Heart left ventricle (tissue), 16 donors: ENCODE results near the gene JAKMIP1. TPM values are rescaled to one million over a fixed set of nuclear protein-coding genes. Genes with fewer than 3 reads are reported as not detected.

ENCODE experiments used
- ATAC-seq, 4 donors: fragments of 200-7000 bp; cut with Tn5 transposase; one replicate each; pipeline ENCODE4 v1.9.1; 2020 to 2022; ENCODE audit warnings: moderate library complexity in 4 of 4, mild to moderate bottlenecking in 3 of 4, moderate number of reproducible peaks in 1 of 4
- DNase-seq, 5 donors: peaks; one replicate each; pipeline ENCODE4 v3.0.0-alpha.2; 2020
- H3K27ac ChIP-seq, 12 donors: fragments of 200-600 bp; sonication (generic) in 4 of 12; one replicate each; pipeline versions ENCODE4 v1.5.0 to v1.8.0; 2016 to 2022; ENCODE audit warnings: mild to moderate bottlenecking in 2 of 12
- H3K27me3 ChIP-seq, 9 donors: fragments of 200-600 bp; sonication (generic) in 2 of 9; one replicate each; pipeline versions ENCODE4 v1.5.1 to v1.8.0; 2016 to 2022; ENCODE audit warnings: mild to moderate bottlenecking in 3 of 9
- H3K36me3 ChIP-seq, 9 donors: fragments of 200-600 bp; sonication (generic) in 2 of 9; one replicate each; pipeline versions ENCODE4 v1.5.0 to v1.8.0; 2018 to 2022; ENCODE audit warnings: mild to moderate bottlenecking in 2 of 9
- H3K4me1 ChIP-seq, 12 donors: fragments of 200-600 bp; sonication (generic) in 4 of 12; one replicate each; pipeline versions ENCODE4 v1.5.0 to v1.8.0; 2016 to 2022; ENCODE audit warnings: mild to moderate bottlenecking in 3 of 12
- H3K4me3 ChIP-seq, 12 donors: fragments of 200-600 bp; sonication (generic) in 4 of 12; one replicate each; pipeline versions ENCODE4 v1.5.0 to v1.8.0; 2017 to 2022; ENCODE audit warnings: mild to moderate bottlenecking in 9 of 12, moderate library complexity in 4 of 12
- H3K9me3 ChIP-seq, 12 donors: fragments of 200-600 bp; sonication (generic) in 4 of 12; one replicate each; pipeline versions ENCODE4 v1.5.0 to v1.8.0; 2016 to 2022; ENCODE audit warnings: mild to moderate bottlenecking in 1 of 12
- CTCF ChIP-seq, 12 donors: fragments of 200-600 bp; sonication (generic) in 4 of 12; IDR thresholded peaks; one replicate each; pipeline versions ENCODE4 v1.5.0 to v1.8.0; 2018 to 2022; ENCODE audit warnings: antibody characterized with exemption in 12 of 12, mild to moderate bottlenecking in 5 of 12
- POLR2A ChIP-seq, 2 donors: fragments of 450-650 bp; IDR thresholded peaks; one replicate each; pipeline ENCODE4 v1.6.1; 2017; ENCODE audit warnings: antibody characterized with exemption in 2 of 2, mild to moderate bottlenecking in 2 of 2, moderate library complexity in 2 of 2
- WGBS, 4 donors: extraction: QIAGEN DNeasy Blood & Tissue Kit in 2 of 4; methylation state at CpG; one replicate each; pipeline versions ENCODE4 v1.1.5 to v1.1.7; 2013 to 2018; 5-methylcytosine and 5-hydroxymethylcytosine counted together
- intact Hi-C, 10 donors: fragments of 100-400 bp; cut with DNase I; formaldehyde crosslinking; loops; one replicate each; pipeline versions ENCODE4 v1.11.1 to v1.14.2; 2022
- polyA plus RNA-seq, 2 donors: library from polyadenylated mRNA; stranded (reverse); fragments of 200-250 nt; gene quantifications; one replicate each; pipeline ENCODE4 v1.2.3, GENCODE V29; 2013
- total RNA-seq, 9 donors: library from RNA; depleted of rRNA in 2 of 9; stranded (reverse); fragments of >200 nt in 2 of 9; fragmentation: NEBNext Ultra II Directional in 3 of 9; extraction: Animal tissue kit (Norgen Biotek cat#: 25700) in 3 of 9; gene quantifications; one replicate each; pipeline versions ENCODE4 v1.1.0 to v1.2.4, GENCODE V29; 2016 to 2023
- donor health status: ischemic (EF 13 %, LVEDD 7.1; RV severe dilation, severe dysfunction).
- donor health status: healthy with polysubstance abuse.
- donor health status: DM: no; HTN: yes; CAD: no.
- donor health status: DM: no; HTN: no; CAD: no.
- donor health status: ischemic (EF 25% LVEDD 6.9; RV normal size, moderate dysfunction).
- donor health status: ischemic (EF 25% LVEDD 5.7; RV mildly dilated, moderate dysfunction).
- donor health status: healthy.
- donor health status: DM: yes; HTN: yes; CAD: no.
- donor health status: ischemic (EF 35%, LVEDD 5.7; RV mildly dilated, moderate dysfunction).
- donor health status: nonischemic (EF 11% LVEDD 7.7; RV severe dilation, severe dysfunction).
- donor health status: DM: yes; HTN: yes; CAD: no.
- donor health status: PGD.
- donor health status: ischemic (EF 29% LVEDD 5.4; RV normal size, mild dysfunction).
- donor health status: nonischemic (EF 23%, LVEDD 6.1; RV moderate dilation, normal function).

The JAKMIP1 gene
- total and polyA plus RNA-seq, 11 donors = 0.01 to 0.99 (median 0.23) TPM; not detected in 6

GRCh38 chr4:6183740-6184139, 16.6 kb downstream of the JAKMIP1 start:
- intact Hi-C loops = no loop called here
- no peak for TF ChIP-seq POLR2A (IDR thresholded peaks at IDR 0.05)
- TF ChIP-seq CTCF (IDR thresholded peaks at IDR 0.05) = no peak
- WGBS, 4 donors = 69 to 74% (median 71%) methylated on average over 4 of the region's 4 CpGs
- DNase-seq (no peak), ATAC-seq (no peak)
- Histone ChIP-seq H3K27ac (no peak overlapping the region), H3K36me3 (no peaks in the 10 kb centered on the region), H3K4me3 (no peak overlapping the region), H3K4me1 (no peaks in the 10 kb centered on the region), H3K27me3 (peaks cover 0 to 33% (median 0%) of the 10 kb centered on the region in 9 donors), H3K9me3 (peaks cover 0 to 33% (median 13%) of the 10 kb centered on the region in 12 donors)

GRCh38 chr4:6182376-6183280, 17.7 kb downstream of the JAKMIP1 start:
- ATAC-seq (no peak), DNase-seq (no peak)
- Histone ChIP-seq H3K4me1 (no peaks in the 10 kb centered on the region), H3K36me3 (no peaks in the 10 kb centered on the region), H3K27ac (no peak overlapping the region), H3K9me3 (peaks cover 0 to 32% (median 13%) of the 10 kb centered on the region in 12 donors), H3K4me3 (no peak overlapping the region), H3K27me3 (peaks cover 0 to 41% (median 0%) of the 10 kb centered on the region in 9 donors)
- intact Hi-C loops = no loop called here
- no peak for TF ChIP-seq CTCF (IDR thresholded peaks at IDR 0.05)
- TF ChIP-seq POLR2A (IDR thresholded peaks at IDR 0.05) = no peak
- 33 to 44% (median 37%) methylated on average over 11 to 12 of the region's 12 CpGs for WGBS, 4 donors

GRCh38 chr4:6180841-6181631, 19.3 kb downstream of the JAKMIP1 start:
- peaks cover 0 to 43% (median 0%) of the 10 kb centered on the region in 9 donors for H3K27me3 ChIP-seq

More at GRCh38 chr4:6180841-6181631, 19.3 kb downstream of the JAKMIP1 start:
- WGBS, 4 donors = 49 to 66% (median 56%) methylated on average over 7 of the region's 7 CpGs
- Histone ChIP-seq H3K9me3 (peaks cover 0 to 17% (median 2%) of the 10 kb centered on the region in 12 donors), H3K36me3 (no peaks in the 10 kb centered on the region), H3K27ac (peak overlapping the region in 1 of 12 donors; percentile 71), H3K4me3 (no peak overlapping the region), H3K4me1 (no peaks in the 10 kb centered on the region)
- peak in 1 of 4 donors; percentile 26 for ATAC-seq
- no peak for DNase-seq
- TF ChIP-seq POLR2A (IDR thresholded peaks at IDR 0.05) (no peak), CTCF (IDR thresholded peaks at IDR 0.05) (no peak)
- intact Hi-C loops = no loop called here
